ENCODE results near the gene SOBP. TPM values are rescaled to one million over a fixed set of nuclear protein-coding genes. Genes with fewer than 3 reads are reported as not detected.

The SOBP gene
- total RNA-seq, 1 donor from 2014 or later: 1.2 TPM

GRCh38 chr6:107590378-107590777 lies 100.5 kb downstream of the SOBP start:
- no peaks in the 10 kb centered on the region for H3K27me3 ChIP-seq (ENCODE audit: control insufficient read depth, insufficient read depth, low read length)
- TF ChIP-seq CTCF (IDR thresholded peaks at IDR 0.05; ENCODE audit: insufficient read depth, low read length, poor library complexity, severe bottlenecking): no peak
- no peak overlapping the region for H3K4me3 ChIP-seq (ENCODE audit: low read depth, low read length)
- DNase-seq (ENCODE audit: low read depth): no peak
- H3K36me3 ChIP-seq (ENCODE audit: control insufficient read depth, insufficient read depth, low read length): no peaks in the 10 kb centered on the region

- H3K27me3 ChIP-seq (ENCODE audit: control insufficient read depth, insufficient read depth, low read length): no peaks in the 10 kb centered on the region
- TF ChIP-seq CTCF (IDR thresholded peaks at IDR 0.05; ENCODE audit: insufficient read depth, low read length, poor library complexity, severe bottlenecking): no peak
- no peak overlapping the region for H3K4me3 ChIP-seq (ENCODE audit: low read depth, low read length)
- DNase-seq (ENCODE audit: low read depth): no peak
- no peaks in the 10 kb centered on the region for H3K36me3 ChIP-seq (ENCODE audit: control insufficient read depth, insufficient read depth, low read length)
These were observed 101.4 kb downstream of the SOBP start for GRCh38 chr6:107591346-107591745.

- H3K36me3 ChIP-seq (ENCODE audit: control insufficient read depth, insufficient read depth, low read length): no peaks in the 10 kb centered on the region
- TF ChIP-seq CTCF (IDR thresholded peaks at IDR 0.05; ENCODE audit: insufficient read depth, low read length, poor library complexity, severe bottlenecking): no peak
- H3K27me3 ChIP-seq (ENCODE audit: control insufficient read depth, insufficient read depth, low read length): no peaks in the 10 kb centered on the region
- H3K4me3 ChIP-seq (ENCODE audit: low read depth, low read length): no peak overlapping the region
- no peak for DNase-seq (ENCODE audit: low read depth)
These were observed 102.9 kb downstream of the SOBP start for GRCh38 chr6:107592806-107593205.

- no peak for DNase-seq (ENCODE audit: low read depth)
- TF ChIP-seq CTCF (IDR thresholded peaks at IDR 0.05; ENCODE audit: insufficient read depth, low read length, poor library complexity, severe bottlenecking): no peak
- Histone ChIP-seq H3K27me3 (ENCODE audit: control insufficient read depth, insufficient read depth, low read length) (no peaks in the 10 kb centered on the region), H3K36me3 (ENCODE audit: control insufficient read depth, insufficient read depth, low read length) (no peaks in the 10 kb centered on the region), H3K4me3 (ENCODE audit: low read depth, low read length) (no peak overlapping the region)
These were observed 104.8 kb downstream of the SOBP start for GRCh38 chr6:107594736-107595135.

- H3K36me3 ChIP-seq (ENCODE audit: control insufficient read depth, insufficient read depth, low read length): no peaks in the 10 kb centered on the region
- no peak for DNase-seq (ENCODE audit: low read depth)
- H3K4me3 ChIP-seq (ENCODE audit: low read depth, low read length): no peak overlapping the region
- TF ChIP-seq CTCF (IDR thresholded peaks at IDR 0.05; ENCODE audit: insufficient read depth, low read length, poor library complexity, severe bottlenecking): no peak
- H3K27me3 ChIP-seq (ENCODE audit: control insufficient read depth, insufficient read depth, low read length): no peaks in the 10 kb centered on the region
These were observed 108.2 kb downstream of the SOBP start for GRCh38 chr6:107598091-107598490.

- DNase-seq (ENCODE audit: low read depth): no peak
- no peak for TF ChIP-seq CTCF (IDR thresholded peaks at IDR 0.05; ENCODE audit: insufficient read depth, low read length, poor library complexity, severe bottlenecking)
These were observed 109.1 kb downstream of the SOBP start for GRCh38 chr6:107599043-107599442.

More at GRCh38 chr6:107599043-107599442, 109.1 kb downstream of the SOBP start:
- Histone ChIP-seq H3K4me3 (ENCODE audit: low read depth, low read length) (no peak overlapping the region), H3K27me3 (ENCODE audit: control insufficient read depth, insufficient read depth, low read length) (no peaks in the 10 kb centered on the region), H3K36me3 (ENCODE audit: control insufficient read depth, insufficient read depth, low read length) (no peaks in the 10 kb centered on the region)

All from kidney epithelial cell (primary cell).